Activated CD4-positive, alpha-beta T cell treated with anti-CD3 and anti-CD28 coated beads, Interleukin-2, amount 10 ng/mL, durations not matched to agents 7 days and 5 days (primary cell): Measurements from ENCODE around the gene SLC35G3. TPM values are rescaled to one million over a fixed set of nuclear protein-coding genes. Genes with fewer than 3 reads are reported as not detected.
"Not testable (repeated sequence)": the region's sequence is repeated elsewhere in the genome, so short reads cannot be mapped to it uniquely, and the experiment has no call there.

Source experiments
- CTCF ChIA-PET: fragments of 350-600 bp; sonication (Branson Sonifier 250); formaldehyde crosslinking; loops from one replicate; lab custom pipeline; 2021; ENCODE audit warnings: antibody characterized with exemption; lab: Charles Lee
- POLR2A ChIA-PET: fragments of 350-600 bp; sonication (Branson Sonifier 250); formaldehyde crosslinking; loops from one replicate; lab custom pipeline; 2021; ENCODE audit warnings: antibody characterized with exemption; lab: Charles Lee
- DNase-seq: peaks from one replicate; pipeline ENCODE4 v3.0.0-alpha.2; 2020
- H3K27ac Mint-ChIP-seq: one replicate; pipeline ENCODE4 v1.8.0; 2021; ENCODE audit warnings: mild to moderate bottlenecking, moderate library complexity, mixed read lengths
- H3K27me3 Mint-ChIP-seq: one replicate; pipeline ENCODE4 v1.8.0; 2021; ENCODE audit warnings: mixed read lengths
- H3K36me3 Mint-ChIP-seq: one replicate; pipeline ENCODE4 v1.8.0; 2021; ENCODE audit warnings: low read depth, mixed read lengths
- H3K4me1 Mint-ChIP-seq: one replicate; pipeline ENCODE4 v1.8.0; 2021; ENCODE audit warnings: mixed read lengths
- H3K4me3 Mint-ChIP-seq: one replicate; pipeline ENCODE4 v1.8.0; 2021; ENCODE audit warnings: mild to moderate bottlenecking, moderate library complexity, mixed read lengths
- H3K9me3 Mint-ChIP-seq: one replicate; pipeline ENCODE4 v1.8.0; 2021; ENCODE audit warnings: mixed read lengths
- total RNA-seq, 2 experiments: library from RNA; stranded (reverse); gene quantifications; one replicate each; pipeline ENCODE4 v1.2.3, GENCODE V29; 2021

Gene SLC35G3
- total RNA-seq, 2 experiments from 2014 or later: not detected

GRCh38 chr17:35161281-35161761, 32.9 kb downstream of the SLC35G3 start:
- Mint-ChIP-seq H3K4me3 (peak overlapping the region; percentile 5), H3K27me3 (peaks cover 3% of the 10 kb centered on the region), H3K9me3 (peaks cover 12% of the 10 kb centered on the region), H3K4me1 (peaks cover 49% of the 10 kb centered on the region), H3K27ac (peak overlapping the region; percentile 82), H3K36me3 (peaks cover 12% of the 10 kb centered on the region)
- ChIA-PET POLR2A (interaction anchor here (0.7 kb wide), 1 partner anchor 337 kb away, joined by 3 read pairs; no protein-coding TSS in a partner anchor), CTCF (interaction anchor here (0.7 to 1.4 kb wide), 2 partner anchors 72 to 391 kb away, joined by 3 read pairs; no protein-coding TSS in a partner anchor)
- peak; percentile 35 for DNase-seq

- DNase-seq: peak; percentile 27
- peak overlapping the region; percentile 82 for H3K27ac Mint-ChIP-seq
Measured at GRCh38 chr17:35160354-35161201, 33.6 kb downstream of the SLC35G3 start.

GRCh38 chr17:35159940-35160339, 34.3 kb downstream of the SLC35G3 start:
- H3K4me3 Mint-ChIP-seq: no peak overlapping the region
- no peak overlapping the region for H3K27ac Mint-ChIP-seq
- DNase-seq: no peak
- ChIA-PET CTCF (no interaction called here), POLR2A (no interaction called here)
- H3K4me1 Mint-ChIP-seq: peaks cover 44% of the 10 kb centered on the region
- H3K27me3 Mint-ChIP-seq: peaks cover 3% of the 10 kb centered on the region
- H3K9me3 Mint-ChIP-seq: peaks cover 12% of the 10 kb centered on the region
- peaks cover 12% of the 10 kb centered on the region for H3K36me3 Mint-ChIP-seq

More at GRCh38 chr17:35160354-35161201, 33.6 kb downstream of the SLC35G3 start:
- H3K36me3 Mint-ChIP-seq: peaks cover 12% of the 10 kb centered on the region
- H3K4me1 Mint-ChIP-seq: peaks cover 50% of the 10 kb centered on the region
- ChIA-PET CTCF (interaction anchor here (0.7 to 1.4 kb wide), 2 partner anchors 71 to 392 kb away, joined by 3 read pairs; no protein-coding TSS in a partner anchor), POLR2A (interaction anchor here (0.6 kb wide), 1 partner anchor 454 kb away, joined by 3 read pairs; no protein-coding TSS in a partner anchor)
- no peak overlapping the region for H3K4me3 Mint-ChIP-seq
- H3K9me3 Mint-ChIP-seq: peaks cover 12% of the 10 kb centered on the region
- peaks cover 3% of the 10 kb centered on the region for H3K27me3 Mint-ChIP-seq

GRCh38 chr17:35155246-35155645, 38.9 kb downstream of the SLC35G3 start:
- Mint-ChIP-seq H3K36me3 (peaks cover 5% of the 10 kb centered on the region), H3K9me3 (peaks cover 6% of the 10 kb centered on the region), H3K27ac (no peak overlapping the region), H3K4me3 (no peak overlapping the region), H3K4me1 (peaks cover 16% of the 10 kb centered on the region), H3K27me3 (peaks cover 9% of the 10 kb centered on the region)
- POLR2A ChIA-PET: no interaction called here
- CTCF ChIA-PET: interaction anchor here (1.6 kb wide), 1 partner anchor 8 kb away, joined by 4 read pairs; the partner anchor contains the start of gene UNC45B
- DNase-seq: no peak

GRCh38 chr17:35154196-35155165, 39.7 kb downstream of the SLC35G3 start:
- POLR2A ChIA-PET: no interaction called here
- H3K27me3 Mint-ChIP-seq: peaks cover 9% of the 10 kb centered on the region

GRCh38 chr17:35152421-35153140, 41.6 kb downstream of the SLC35G3 start:
- ChIA-PET POLR2A (no interaction called here), CTCF (interaction anchor here (0.8 kb wide), 1 partner anchor 61 kb away, joined by 5 read pairs; no protein-coding TSS in a partner anchor)
- Mint-ChIP-seq H3K27ac (no peak overlapping the region), H3K27me3 (peaks cover 6% of the 10 kb centered on the region), H3K36me3 (no peaks in the 10 kb centered on the region), H3K4me1 (peaks cover 3% of the 10 kb centered on the region), H3K9me3 (no peaks in the 10 kb centered on the region), H3K4me3 (no peak overlapping the region)
- DNase-seq: no peak

More at GRCh38 chr17:35154196-35155165, 39.7 kb downstream of the SLC35G3 start:
- no peak overlapping the region for H3K4me3 Mint-ChIP-seq
- peaks cover 9% of the 10 kb centered on the region for H3K4me1 Mint-ChIP-seq
- peaks cover 3% of the 10 kb centered on the region for H3K9me3 Mint-ChIP-seq
- DNase-seq: no peak
- H3K27ac Mint-ChIP-seq: no peak overlapping the region
- H3K36me3 Mint-ChIP-seq: no peaks in the 10 kb centered on the region
- CTCF ChIA-PET: interaction anchor here (0.8 to 1.0 kb wide), 2 partner anchors 11 to 20 kb away, joined by 3 read pairs; no protein-coding TSS in a partner anchor

- H3K4me3 Mint-ChIP-seq: not testable (repeated sequence)
Measured at GRCh38 chr17:35151080-35151479, 43.1 kb downstream of the SLC35G3 start.

GRCh38 chr17:35149941-35150340, 44.3 kb downstream of the SLC35G3 start:
- Mint-ChIP-seq H3K4me1 (no peaks in the 10 kb centered on the region), H3K27me3 (peaks cover 6% of the 10 kb centered on the region), H3K4me3 (no peak overlapping the region), H3K27ac (no peak overlapping the region), H3K36me3 (no peaks in the 10 kb centered on the region), H3K9me3 (no peaks in the 10 kb centered on the region)
- ChIA-PET CTCF (interaction anchor here (1.1 to 1.2 kb wide), 2 partner anchors 8 to 9 kb away, joined by 3 to 4 read pairs; no protein-coding TSS in a partner anchor), POLR2A (no interaction called here)
- no peak for DNase-seq

More at GRCh38 chr17:35151080-35151479, 43.1 kb downstream of the SLC35G3 start:
- H3K36me3 Mint-ChIP-seq, H3K4me1 Mint-ChIP-seq, H3K9me3 Mint-ChIP-seq, POLR2A ChIA-PET, H3K27me3 Mint-ChIP-seq, H3K27ac Mint-ChIP-seq, DNase-seq: not testable (repeated sequence)
- CTCF ChIA-PET: interaction anchor here (1.1 kb wide), 1 partner anchor 10 kb away, joined by 3 read pairs; no protein-coding TSS in a partner anchor

GRCh38 chr17:35148144-35148543, 46.0 kb downstream of the SLC35G3 start:
- ChIA-PET POLR2A (no interaction called here), CTCF (interaction anchor here (1.0 to 1.9 kb wide), 5 partner anchors 8 to 26 kb away, joined by 3 to 4 read pairs (median 3); no protein-coding TSS in a partner anchor)
- H3K4me3 Mint-ChIP-seq: no peak overlapping the region
- H3K4me1 Mint-ChIP-seq: peaks cover 6% of the 10 kb centered on the region
- H3K9me3 Mint-ChIP-seq: no peaks in the 10 kb centered on the region
- H3K27me3 Mint-ChIP-seq: peaks cover 2% of the 10 kb centered on the region
- DNase-seq: no peak
- H3K36me3 Mint-ChIP-seq: no peaks in the 10 kb centered on the region
- no peak overlapping the region for H3K27ac Mint-ChIP-seq

- H3K27me3 Mint-ChIP-seq: no peaks in the 10 kb centered on the region
- DNase-seq: no peak
- CTCF ChIA-PET: interaction anchor here (1.1 to 1.9 kb wide), 3 partner anchors 9 to 17 kb away, joined by 3 to 4 read pairs (median 4); no protein-coding TSS in a partner anchor
- no peaks in the 10 kb centered on the region for H3K9me3 Mint-ChIP-seq
- no peaks in the 10 kb centered on the region for H3K36me3 Mint-ChIP-seq
- H3K4me3 Mint-ChIP-seq: no peak within 1 kb of the TSS
- peaks cover 8% of the 10 kb centered on the region for H3K4me1 Mint-ChIP-seq
- no peak within 1 kb of the TSS for H3K27ac Mint-ChIP-seq
- POLR2A ChIA-PET: no interaction called here
Measured at GRCh38 chr17:35147375-35147905, 46.8 kb downstream of the SLC35G3 start, which contains the start of gene UNC45B. UNC45B (plus strand) TSS chr17:35147817; CDS start chr17:35148264, 447 bp downstream.

- Mint-ChIP-seq H3K27me3 (no peaks in the 10 kb centered on the region), H3K9me3 (no peaks in the 10 kb centered on the region), H3K4me1 (peaks cover 13% of the 10 kb centered on the region), H3K36me3 (no peaks in the 10 kb centered on the region), H3K4me3 (no peak overlapping the region), H3K27ac (no peak overlapping the region)
- DNase-seq: no peak
- CTCF ChIA-PET: interaction anchor here (1.9 kb wide), 1 partner anchor 10 kb away, joined by 4 read pairs; no protein-coding TSS in a partner anchor
- POLR2A ChIA-PET: interaction anchor here (0.7 kb wide), 1 partner anchor 226 kb away, joined by 3 read pairs; no protein-coding TSS in a partner anchor
Measured at GRCh38 chr17:35146214-35146833, 47.9 kb downstream of the SLC35G3 start.
